DND-41 (cell line): ENCODE measurements around the gene SNRNP70.

Experiments used
- CTCF ChIP-seq: IDR thresholded peaks from 2 replicates; pipeline ENCODE4 v1.5.1; 2012; ENCODE audit warnings: borderline replicate concordance, low read length, moderate library complexity, mild to moderate bottlenecking; ENCODE audit not compliant: poor library complexity, severe bottlenecking; ENCODE audit errors: extremely low read depth
- EZH2 ChIP-seq: IDR thresholded peaks from 3 replicates; pipeline ENCODE4 v1.6.1; 2012; ENCODE audit warnings: borderline replicate concordance, low read depth, mild to moderate bottlenecking, moderate library complexity, low read length, inconsistent platforms; ENCODE audit not compliant: severe bottlenecking

GRCh38 chr19:49091391-49092038 lies 6.3 kb downstream of the SNRNP70 start:
- no peak for TF ChIP-seq CTCF
- TF ChIP-seq EZH2 = no peak
